NCI-H1092 treated with DMSO at 0.1 percent for 48 hours (cell line): ENCODE results near the gene XAF1.
"Not testable (repeated sequence)": the region's sequence is repeated elsewhere in the genome, so short reads cannot be mapped to it uniquely, and the experiment has no call there.

Experiments used
- DNase-seq: peaks from one replicate; lab custom pipeline; 2025; lab: John Stamatoyannopoulos, UW

The XAF1 gene, protein sequence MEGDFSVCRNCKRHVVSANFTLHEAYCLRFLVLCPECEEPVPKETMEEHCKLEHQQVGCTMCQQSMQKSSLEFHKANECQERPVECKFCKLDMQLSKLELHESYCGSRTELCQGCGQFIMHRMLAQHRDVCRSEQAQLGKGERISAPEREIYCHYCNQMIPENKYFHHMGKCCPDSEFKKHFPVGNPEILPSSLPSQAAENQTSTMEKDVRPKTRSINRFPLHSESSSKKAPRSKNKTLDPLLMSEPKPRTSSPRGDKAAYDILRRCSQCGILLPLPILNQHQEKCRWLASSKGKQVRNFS

DNA sequence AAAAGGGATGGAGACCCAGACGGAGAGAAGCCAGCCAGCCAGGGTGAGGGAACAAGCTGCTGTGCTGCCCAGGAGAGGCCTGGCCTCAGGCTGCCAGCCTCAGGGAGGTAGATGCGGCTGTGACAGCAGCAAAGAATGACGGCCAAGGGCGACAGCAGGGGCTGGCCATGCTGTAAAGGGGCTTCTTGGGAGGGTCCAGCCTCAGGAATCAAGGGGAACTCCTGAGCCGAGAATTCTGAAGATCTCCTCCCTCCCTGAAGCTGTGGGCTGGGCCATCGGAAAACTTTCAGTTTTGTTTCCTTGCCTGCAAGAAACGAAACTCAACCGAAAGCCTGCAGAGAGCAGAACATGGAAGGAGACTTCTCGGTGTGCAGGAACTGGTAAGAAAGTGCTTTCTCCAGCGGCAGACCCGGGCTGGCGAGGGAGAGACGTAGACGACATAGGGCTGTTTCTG, at the start of gene XAF1:
XAF1 (plus strand) TSS at position 316 of the 454 bp plus-strand sequence; CDS start at position 349, 33 bp downstream.
- no peak for DNase-seq

DNA sequence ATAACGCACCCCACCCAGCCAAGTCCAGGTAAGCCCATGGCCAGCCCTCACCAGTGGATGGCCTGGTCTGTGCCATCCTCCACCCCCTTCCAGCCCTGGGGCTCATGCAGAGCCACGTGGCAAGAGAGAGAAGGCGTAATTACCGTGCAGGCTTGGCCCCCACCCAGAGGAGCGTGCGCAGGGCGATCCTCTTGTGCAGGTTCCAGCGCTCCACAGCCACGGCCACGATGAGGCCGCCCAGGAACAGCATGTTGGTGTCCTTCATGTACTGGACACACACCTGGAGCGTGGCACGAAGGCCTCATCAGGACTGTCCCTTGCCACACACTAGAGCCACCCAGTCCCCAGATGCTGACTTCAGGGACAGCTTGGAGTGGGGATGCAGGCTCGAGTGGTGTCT, 49.3 kb upstream of the XAF1 start:
- DNase-seq = no peak

DNA sequence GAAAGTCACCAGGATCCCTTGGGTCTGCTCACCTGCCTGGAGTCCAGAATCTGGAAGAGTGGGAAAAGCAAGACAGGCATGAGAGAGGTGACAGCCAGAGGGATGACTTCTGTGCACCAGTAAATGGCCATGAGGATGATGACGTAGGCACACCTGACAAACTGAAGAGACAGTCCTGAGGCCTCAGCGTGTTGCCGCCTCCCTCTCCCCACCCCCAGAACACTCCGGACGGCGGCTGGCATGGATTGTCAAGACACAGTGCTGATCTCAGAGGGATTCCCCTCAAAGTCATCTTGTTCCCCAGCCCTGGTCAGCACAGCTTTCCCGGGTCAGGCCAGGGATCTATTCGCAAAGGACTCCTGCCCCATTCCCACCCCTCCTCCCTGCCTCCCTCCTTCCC, 48.9 kb upstream of the XAF1 start:
- DNase-seq = no peak

DNA sequence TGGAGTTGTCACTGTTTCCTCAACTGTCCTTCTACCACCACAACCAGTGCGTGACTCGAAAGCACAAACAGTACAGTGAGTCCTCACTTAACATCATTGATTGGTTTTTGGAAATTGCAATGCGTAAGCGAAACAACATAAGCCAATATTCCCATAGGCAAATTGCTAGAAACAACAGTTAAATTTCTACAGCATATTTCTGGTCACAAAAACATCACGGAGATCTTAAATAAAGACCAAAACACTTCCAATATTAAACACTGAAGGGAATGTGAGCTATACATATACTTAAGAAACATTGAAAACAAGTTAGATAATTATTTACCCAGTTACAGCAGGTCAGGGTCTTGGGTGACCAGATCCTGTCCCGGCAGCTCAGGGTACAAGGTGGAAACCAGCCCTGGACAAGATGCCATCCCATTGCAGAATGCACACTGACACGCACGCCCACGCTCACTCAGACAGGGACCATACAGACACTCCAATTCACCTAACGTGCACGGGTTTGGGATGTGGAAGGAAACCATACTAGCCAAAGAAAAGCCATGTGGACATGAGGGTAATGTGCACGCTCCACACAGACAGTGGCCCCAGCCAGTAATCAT, 47.4 kb upstream of the XAF1 start:
- DNase-seq = no peak

DNA sequence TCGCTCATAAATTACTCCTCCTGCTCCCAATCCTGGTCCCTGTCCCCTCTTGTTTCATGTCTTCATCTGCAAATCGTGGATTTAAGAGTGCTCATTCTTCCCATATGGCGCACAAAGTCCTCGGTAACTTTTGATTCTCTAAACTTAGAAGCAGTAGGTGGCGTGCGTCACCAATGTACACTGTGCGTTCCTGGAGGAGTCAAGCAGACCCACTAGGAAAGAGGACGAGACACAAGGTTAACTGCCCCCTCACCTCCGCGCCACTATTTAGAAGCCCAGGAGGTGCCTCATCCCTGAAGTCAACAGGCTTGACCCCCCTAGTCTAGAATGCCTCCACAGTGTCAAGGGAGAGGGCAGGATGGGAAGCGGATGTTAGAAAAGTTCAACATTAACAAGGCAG, 45.5 kb upstream of the XAF1 start:
- DNase-seq = no peak

DNA sequence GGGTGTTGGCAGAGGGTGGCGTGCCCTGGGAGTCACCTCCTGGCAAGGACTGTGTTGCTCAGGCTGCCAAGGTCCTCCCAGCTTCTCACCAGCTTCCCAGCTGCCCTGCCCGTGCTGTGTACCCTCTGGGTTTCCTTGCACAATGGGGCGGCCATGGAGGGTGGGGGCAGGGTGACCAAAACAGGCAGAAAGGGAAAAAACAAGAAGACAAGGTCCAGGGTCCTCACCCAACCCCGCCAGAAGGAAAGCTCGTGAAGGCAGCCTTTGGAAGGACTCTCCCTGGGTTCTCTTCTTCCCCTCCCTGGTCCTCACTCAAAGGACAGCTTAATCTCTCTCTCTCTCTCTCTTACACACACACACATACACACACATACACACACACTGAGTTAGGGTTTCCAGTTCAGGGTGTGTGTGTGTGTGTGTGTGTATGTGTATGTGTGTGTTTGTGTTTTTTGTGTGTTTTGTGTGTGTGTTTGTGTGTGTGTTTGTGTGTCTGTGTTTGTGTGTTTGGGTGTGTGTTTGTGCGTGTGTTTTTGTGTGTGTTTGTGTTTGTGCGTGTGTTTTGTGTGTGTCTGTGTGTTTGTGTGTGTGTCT, 44.7 kb upstream of the XAF1 start:
- no peak for DNase-seq

DNA sequence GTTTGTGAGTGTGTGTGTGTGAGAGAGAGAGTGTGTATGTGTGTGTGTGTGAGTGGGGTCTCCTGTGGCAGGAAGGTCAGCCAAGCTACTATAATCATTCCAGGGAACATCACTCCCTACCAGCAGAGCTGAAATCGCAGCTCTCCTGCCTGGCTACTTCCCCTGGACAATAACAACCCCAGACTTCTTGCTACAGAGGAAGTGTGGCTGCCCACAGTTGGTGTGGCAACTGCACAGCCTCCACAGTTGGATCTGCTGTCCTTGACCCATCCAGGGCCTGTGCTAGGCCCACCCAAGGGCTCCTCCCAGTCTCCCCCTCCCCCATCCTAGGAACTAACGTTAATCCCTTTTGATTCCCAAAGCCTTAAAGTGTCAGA, 44.2 kb upstream of the XAF1 start:
- no peak for DNase-seq

DNA sequence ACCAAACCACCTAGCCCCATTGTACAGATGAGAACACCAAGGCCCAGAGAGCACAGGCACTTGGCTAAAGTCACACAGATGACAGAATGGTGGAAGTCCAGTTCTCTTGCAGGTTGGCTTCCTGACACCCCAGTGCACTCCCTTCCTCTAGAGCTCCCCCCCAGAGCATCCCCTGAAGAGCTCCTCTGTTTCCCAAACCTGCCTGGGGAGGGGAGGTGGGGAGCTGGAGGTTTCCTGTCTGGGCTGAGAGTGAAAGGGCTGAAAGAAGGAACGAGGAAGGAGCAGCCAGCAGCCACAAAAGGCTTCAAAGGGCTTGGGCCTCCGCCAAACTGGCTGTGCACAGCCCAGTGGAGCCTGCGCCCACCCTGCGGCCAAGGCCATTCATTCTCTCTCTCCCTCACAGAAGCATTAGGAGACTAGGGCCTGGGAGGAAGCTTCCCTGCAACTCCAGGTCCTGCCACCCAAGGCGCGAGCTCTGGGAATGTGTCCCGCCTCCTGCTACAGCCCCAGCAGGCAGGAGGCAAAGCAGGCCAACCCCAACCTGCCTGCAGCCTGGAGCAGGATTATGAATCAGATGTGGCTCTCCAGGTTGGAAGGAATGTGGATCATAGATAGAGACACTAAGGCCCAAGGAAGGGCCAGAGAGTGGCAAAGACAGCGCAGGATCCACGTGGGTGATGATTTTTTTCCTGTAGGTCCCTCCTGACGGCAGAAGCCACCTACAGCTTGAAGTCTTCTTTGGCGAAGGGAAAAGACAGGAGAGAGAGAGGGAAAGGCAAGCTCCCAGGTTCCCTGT, 43.6 kb upstream of the XAF1 start:
- DNase-seq = no peak

DNA sequence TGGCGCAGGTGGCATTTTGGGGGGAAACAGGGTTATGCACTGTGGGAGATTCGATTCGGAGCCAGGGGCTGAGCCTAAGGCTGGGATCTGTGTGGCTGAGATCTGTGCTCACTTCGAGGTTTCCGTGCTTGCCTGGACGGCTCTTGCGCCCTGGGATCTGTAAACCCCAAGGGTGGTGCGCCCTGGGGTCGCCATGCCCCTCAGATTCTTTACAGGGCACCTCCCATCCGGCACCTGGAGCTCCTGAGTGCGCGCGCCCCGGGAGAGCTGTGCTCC, 43.1 kb upstream of the XAF1 start:
- no peak for DNase-seq

DNA sequence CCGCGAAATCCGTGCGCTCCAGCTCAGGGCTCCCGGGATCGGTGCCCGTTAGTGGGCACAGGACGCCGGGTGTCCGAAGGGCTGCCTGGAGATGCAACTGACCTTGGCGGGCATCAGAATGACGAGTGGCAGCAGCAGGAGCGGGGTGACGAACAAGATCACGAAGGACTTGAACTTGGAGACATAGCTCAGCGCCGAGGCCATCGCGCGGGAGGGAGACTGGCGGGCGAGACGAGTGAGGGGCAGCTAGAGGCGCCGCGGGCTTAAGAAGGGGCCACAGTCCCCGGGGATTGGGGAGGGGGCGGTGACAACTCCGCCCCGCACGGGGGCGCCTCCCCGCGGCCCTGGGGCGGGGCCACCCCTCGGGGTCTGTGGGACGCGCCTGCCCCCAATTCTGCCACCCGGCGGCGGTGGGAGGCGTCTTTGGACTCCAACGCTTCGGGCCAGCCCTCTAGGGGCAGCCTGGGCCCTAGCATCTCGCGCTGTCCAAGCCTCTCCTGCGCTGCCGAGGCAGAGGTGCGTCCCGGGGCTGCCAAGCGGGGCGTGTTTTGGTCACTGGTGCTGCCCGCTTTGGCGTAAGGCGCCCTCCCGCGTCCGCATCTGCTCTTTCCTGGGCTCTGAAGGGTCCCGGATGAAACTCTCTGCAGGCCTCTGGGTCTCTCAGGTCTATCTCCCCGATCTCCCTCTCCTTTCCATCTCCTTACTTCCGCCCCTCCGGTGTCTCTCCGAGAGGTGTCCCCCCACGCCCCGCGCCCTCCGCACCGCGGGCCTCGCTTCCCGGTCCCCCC, 42.5 kb upstream of the XAF1 start, which contains the start of gene SLC13A5:
SLC13A5 (minus strand) TSS at position 240 of the 788 bp plus-strand sequence; CDS start at position 204, 36 bp downstream.
- no peak for DNase-seq

DNA sequence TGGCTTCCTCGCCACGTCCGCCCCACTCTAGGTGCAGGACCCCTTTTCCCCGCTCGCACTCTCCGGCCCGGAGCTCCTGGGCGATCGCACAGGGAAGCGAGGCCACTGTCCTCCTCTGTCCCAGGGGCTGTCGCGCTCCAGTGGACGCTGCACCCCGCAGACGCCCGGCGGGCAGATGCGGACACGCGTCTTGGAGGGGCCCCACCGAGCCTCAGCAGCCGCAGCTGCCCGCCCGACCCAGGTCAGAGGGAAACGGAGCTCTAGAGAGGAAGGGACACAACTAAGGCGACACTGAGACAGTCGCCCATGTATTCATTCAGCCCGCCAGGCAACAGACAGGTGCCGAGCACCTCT, 42.0 kb upstream of the XAF1 start:
- DNase-seq = no peak

DNA sequence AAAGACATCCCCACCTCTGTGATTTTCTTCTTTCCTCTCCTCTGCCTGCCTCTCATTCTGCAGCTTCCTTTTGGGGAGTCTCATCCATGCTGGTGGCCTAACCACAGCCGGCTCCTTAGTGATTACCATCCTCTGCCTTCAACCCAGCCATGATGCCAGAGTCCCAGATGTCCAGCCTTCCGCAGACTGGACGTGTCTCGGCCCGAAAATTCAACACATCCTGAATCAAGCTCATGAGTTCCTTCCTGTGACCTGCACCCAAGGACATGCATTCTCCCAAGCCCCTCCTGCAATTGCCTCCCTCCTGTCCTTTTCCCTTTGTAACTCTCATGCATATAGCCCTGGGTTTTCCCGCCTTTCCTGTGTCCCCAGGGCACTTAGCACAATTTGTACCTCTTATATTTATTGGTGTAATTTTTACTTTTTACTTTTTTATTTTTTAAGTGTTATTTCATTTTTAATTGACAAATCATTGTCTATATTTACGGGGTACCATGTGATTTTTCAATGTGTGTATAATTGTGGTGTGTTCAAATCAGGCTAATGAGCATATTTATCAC, 41.5 kb upstream of the XAF1 start:
- no peak for DNase-seq

DNA sequence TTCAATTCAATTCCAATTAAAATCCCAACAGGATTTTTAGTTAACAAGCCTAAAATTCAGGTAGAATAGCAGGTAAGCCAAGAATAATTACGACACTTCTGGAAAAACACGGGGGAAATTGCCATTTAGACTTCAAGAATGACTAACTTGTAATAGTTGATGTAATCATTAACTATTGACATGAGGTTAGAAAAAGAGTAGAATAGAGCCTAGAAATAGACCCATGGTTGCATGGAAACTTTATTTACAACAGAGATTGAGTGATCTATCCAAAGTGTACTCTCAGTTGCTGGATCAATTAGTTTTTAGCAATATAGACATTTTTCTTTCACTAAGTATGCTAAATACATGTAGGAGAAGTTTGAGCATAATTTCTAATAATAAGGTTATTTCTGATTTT, 39.1 kb upstream of the XAF1 start:
- no peak for DNase-seq

DNA sequence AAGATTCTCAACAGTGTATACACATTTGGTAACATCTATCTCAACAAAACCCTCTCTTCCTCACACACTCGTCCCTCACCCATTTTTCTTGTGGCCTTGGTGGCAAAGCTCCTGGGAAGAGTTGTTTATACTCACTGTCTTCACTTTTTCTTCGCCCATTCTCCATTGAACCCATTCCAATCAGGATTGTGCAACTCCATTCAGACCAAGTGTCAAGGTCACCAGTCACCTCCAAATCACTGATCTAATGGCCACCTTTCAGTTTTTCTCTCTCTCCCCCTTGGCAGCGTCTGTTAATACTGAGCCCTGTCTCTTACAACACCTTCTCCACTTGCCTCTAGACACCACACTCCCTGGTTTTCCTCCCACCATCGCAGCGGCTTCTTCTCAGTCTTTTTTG, 34.1 kb upstream of the XAF1 start:
- no peak for DNase-seq

DNA sequence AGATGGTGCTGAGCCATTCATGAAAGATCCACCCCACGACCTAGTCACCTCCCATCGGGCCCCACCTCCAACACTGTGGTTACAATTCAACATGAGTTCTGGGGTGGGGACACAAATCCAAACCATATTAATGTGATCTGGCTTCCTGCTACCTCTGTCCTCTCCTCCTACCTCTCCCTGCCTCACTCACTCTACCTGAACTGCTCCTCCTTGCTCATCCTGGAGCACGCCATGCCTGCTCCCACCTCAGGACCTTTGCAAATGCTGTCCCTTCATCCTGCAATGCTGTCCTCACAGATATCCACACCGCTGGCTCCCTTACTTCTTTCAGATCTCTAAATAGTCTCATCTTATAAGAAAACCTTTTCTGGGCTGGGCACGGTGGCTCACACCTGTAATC, 31.8 kb upstream of the XAF1 start:
- DNase-seq = no peak

DNA sequence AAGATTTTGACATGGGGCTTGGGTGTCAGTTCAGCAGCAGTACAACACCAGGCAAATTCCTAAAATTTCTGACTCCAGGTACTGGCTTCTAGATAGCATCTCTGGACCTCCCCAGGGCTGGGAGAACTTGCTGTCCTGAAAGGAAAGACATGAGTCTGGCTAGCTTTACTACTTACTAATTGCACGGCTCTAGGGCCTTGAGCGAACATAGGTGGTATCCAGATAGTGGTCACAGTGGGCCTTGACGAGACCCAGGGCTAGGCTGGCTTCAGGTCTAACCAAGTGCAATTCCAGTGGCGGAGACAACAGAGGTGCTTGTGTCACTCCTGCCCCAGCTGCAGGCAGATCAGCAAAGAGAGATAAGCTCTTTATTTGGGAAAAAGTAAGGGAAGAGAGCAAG, 26.3 kb upstream of the XAF1 start:
- no peak for DNase-seq

DNA sequence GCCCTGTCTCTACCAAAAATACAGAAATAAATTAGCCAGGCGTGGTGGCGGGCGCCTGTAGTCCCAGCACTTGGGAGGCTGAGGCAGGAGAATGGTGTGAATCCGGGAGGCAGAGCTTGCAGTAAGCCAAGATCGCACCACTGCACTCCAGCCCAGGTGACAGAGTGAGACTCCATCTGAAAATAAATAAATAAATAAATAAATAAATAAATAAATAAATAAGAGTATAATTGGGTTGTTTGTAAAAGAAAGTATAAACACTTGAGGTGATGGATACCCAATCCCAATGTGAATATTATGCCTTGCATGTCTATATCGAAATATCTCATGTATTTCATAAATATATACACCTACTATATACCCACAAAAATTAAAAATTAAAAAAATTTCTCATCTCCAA, 9.2 kb upstream of the XAF1 start:
- DNase-seq = not testable (repeated sequence)

DNA sequence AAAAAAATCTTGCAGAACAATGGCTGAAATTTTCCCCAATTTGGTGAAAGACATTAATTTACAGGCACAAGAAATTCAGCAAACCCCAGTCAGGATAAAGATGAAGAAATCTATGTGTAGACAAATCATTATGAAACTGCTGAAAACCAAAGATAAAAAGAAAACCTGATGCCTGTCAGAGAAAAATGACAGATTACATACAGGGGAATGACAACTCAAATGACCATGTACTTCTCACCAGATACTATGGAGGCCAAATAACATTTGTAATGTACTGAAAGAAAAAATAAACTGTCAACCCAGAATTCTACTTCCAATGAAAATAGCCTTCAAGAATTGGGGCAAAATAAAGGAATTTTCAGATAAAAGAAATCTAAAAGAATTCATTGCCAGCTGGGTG, 7.2 kb upstream of the XAF1 start:
- no peak for DNase-seq

DNA sequence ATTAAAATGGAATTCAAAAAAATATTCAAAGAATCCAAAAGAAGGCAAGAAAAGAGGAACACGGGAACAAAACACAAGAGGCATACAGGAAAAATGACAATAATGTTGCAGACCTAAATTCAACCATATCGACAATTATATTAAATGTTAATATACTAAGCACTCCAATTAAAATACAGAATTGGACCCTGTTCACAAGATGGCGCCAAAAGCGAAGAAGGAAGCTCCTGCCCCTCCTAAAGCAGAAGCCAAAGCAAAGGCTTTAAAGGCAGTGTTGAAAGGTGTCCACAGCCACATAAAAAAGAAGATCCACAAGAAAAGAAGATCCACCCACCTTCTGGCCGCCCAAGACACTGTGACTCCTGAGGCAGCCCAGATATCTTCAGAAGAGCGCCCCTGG, 6.3 kb upstream of the XAF1 start:
- DNase-seq = no peak

DNA sequence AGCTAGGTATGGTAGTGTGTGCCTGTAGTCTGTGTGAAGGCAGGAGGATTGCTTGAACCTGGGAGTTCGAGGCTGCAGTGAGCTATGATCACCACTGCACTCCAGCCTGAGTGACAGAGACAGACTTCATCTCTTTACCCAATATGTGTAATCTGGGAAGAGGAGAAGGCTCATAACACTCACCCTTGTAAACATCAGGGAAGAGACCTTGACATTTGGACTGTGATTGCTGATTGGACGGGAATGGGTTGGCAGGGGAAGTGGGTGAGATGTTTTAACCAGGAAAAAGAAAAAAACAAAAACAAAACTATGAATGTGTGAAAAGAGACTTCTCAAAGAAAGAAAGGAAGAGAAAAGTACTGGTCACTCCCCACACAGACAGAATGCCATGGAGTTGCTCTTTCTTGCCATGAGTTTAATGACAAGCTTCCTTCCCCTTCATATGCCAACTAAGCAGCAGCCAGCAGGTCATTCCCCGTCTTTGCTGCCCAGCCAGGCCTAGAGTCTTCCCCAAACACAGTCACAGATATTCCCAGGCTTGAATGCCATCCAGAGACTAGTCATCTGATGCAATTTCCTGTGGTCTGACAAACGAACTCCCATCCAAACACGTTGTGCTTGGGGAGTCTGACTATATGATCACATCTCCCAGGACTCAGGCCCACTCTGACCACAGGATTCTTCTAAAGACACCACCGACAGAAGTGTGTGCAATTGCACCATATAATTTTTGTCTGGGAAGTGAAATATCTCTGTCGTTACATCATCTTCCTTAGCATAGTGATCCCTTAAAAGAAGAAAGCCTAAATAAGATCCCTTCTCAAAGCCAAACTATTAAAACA, 3.6 kb upstream of the XAF1 start:
- DNase-seq = no peak

DNA sequence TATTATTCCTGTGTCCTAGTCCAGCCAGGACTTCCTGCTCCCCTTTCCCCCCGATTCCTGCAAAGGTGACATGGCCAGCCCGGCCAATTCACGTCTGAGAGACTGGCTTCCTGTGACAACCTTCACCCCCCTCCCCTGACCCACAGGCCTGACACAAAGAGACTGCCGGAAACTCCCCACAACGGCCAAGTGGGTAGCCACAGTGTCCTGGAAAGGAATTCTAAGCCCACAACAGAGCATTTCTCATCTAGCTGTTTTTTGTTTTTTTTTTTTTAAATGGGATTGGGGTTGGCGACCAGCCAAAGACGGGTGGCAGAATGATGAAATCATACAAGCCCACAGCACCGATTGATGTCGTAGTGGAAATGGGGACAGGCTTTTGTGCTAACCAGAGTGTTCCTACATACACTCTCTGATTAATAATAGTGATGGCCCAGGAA, 2.8 kb upstream of the XAF1 start:
- DNase-seq = no peak
